HCT116 (cell line): Measurements from ENCODE around the gene CLDN1. TPM values are rescaled to one million over a fixed set of nuclear protein-coding genes. Genes with fewer than 3 reads are reported as not detected.

Source experiments
- ATAC-seq: fragments of 200-7000 bp; cut with Tn5 transposase; 2 replicates; pipeline ENCODE4 v1.9.1; 2020; ENCODE audit warnings: mild to moderate bottlenecking, moderate library complexity
- BruUV-seq: library from RNA; stranded (reverse); fragments of 400-500 nt; replicated peaks from 2 replicates; lab custom pipeline; 2021; lab: Mats Ljungman, UMichigan
- CTCF ChIA-PET: fragments of 300-600 bp; sonication (Branson Sonifier 250); formaldehyde crosslinking; loops from one replicate; lab custom pipeline; 2021; ENCODE audit warnings: antibody characterized with exemption; lab: Charles Lee
- POLR2A ChIA-PET: fragments of 300-600, 350-600 bp; sonication (Branson Sonifier 250); formaldehyde crosslinking; loops from one replicate; lab custom pipeline; 2021; ENCODE audit warnings: antibody characterized with exemption; lab: Charles Lee
- RAD21 ChIA-PET, 2 experiments: fragments of 300-600 bp; sonication (Branson Sonifier 250); formaldehyde crosslinking; loops; one replicate each; lab custom pipeline; 2023; ENCODE audit warnings: low total read pairs in 2 of 2; ENCODE audit not compliant: uncharacterized antibody in 2 of 2, unreplicated experiment in 2 of 2, low non-redundant PET in 1 of 2; lab: Charles Lee
- DNase-seq: peaks from one replicate; pipeline ENCODE4 v3.0.0-alpha.2; 2010; ENCODE audit warnings: low read depth, low spot score
- H2AFZ ChIP-seq: fragments of 200-600 bp; shearing (Covaris generic), sonication (generic); 2 replicates; pipeline ENCODE4 v1.6.1; 2017; ENCODE audit warnings: low read depth, mixed run types, mixed read lengths, antibody characterized with exemption, low read length; ENCODE audit not compliant: poor library complexity, severe bottlenecking
- H3K27ac ChIP-seq: 2 replicates; pipeline ENCODE4 v1.5.1; 2012; ENCODE audit warnings: low read depth, low read length
- H3K27me3 ChIP-seq: fragments of 200-600 bp; sonication (generic); 2 replicates; pipeline ENCODE4 v1.6.1; 2016; ENCODE audit warnings: mixed run types, low read length, mixed read lengths; ENCODE audit not compliant: insufficient read depth
- H3K36me3 ChIP-seq, 2 experiments: fragments of 200-500 bp in 1 of 2; fragments of 200-600 bp in 1 of 2; sonication (Bioruptor generic) in 1 of 2; sonication (generic) in 1 of 2; 2 replicates each; pipeline versions ENCODE4 v1.5.1 to v1.6.1; 2014 to 2016; ENCODE audit warnings: low read length in 2 of 2, inconsistent platforms in 1 of 2, mixed read lengths in 1 of 2, mixed run types in 1 of 2; ENCODE audit not compliant: insufficient read depth in 2 of 2, control insufficient read depth in 1 of 2
- H3K4me1 ChIP-seq, 2 experiments: fragments of 200-600 bp in 1 of 2; sonication (generic) in 1 of 2; 2 replicates each; pipeline versions ENCODE4 v1.5.1 to v1.6.1; 2012 to 2017; ENCODE audit warnings: low read length in 2 of 2, inconsistent platforms in 1 of 2, mild to moderate bottlenecking in 1 of 2, mixed read lengths in 1 of 2, mixed run types in 1 of 2, moderate library complexity in 1 of 2; ENCODE audit not compliant: insufficient read depth in 2 of 2, control insufficient read depth in 1 of 2
- H3K4me2 ChIP-seq: fragments of 200-600 bp; sonication (generic); 2 replicates; pipeline ENCODE4 v1.6.1; 2017; ENCODE audit warnings: mixed run types, low read length, mixed read lengths
- H3K4me3 ChIP-seq, 2 experiments: fragments of 200-600 bp in 1 of 2; sonication (generic) in 1 of 2; replicated peaks in 1 of 2; 2 replicates each; pipeline ENCODE4 v1.5.1; 2011 to 2016; ENCODE audit warnings: low read length in 2 of 2, control low read depth in 1 of 2, low read depth in 1 of 2, mild to moderate bottlenecking in 1 of 2, mixed read lengths in 1 of 2, mixed run types in 1 of 2
- H3K79me2 ChIP-seq: fragments of 200-600 bp; sonication (generic); 2 replicates; pipeline ENCODE4 v1.6.1; 2017; ENCODE audit warnings: mild to moderate bottlenecking, mixed run types, low read length, moderate library complexity, mixed read lengths; ENCODE audit not compliant: insufficient read depth
- H3K9ac ChIP-seq: fragments of 200-600 bp; sonication (generic); 2 replicates; pipeline ENCODE4 v1.6.1; 2016; ENCODE audit warnings: low read length, mixed read lengths
- H3K9me2 ChIP-seq: fragments of 200-600 bp; sonication (generic), shearing (Covaris generic); 2 replicates; pipeline ENCODE4 v1.6.1; 2017; ENCODE audit warnings: mixed run types, mild to moderate bottlenecking, moderate library complexity; ENCODE audit not compliant: insufficient read depth
- H3K9me3 ChIP-seq, 2 experiments: fragments of 200-500 bp in 1 of 2; fragments of 200-600 bp in 1 of 2; sonication (Bioruptor generic) in 1 of 2; sonication (generic) in 1 of 2; 2 replicates each; pipeline ENCODE4 v1.6.1; 2014 to 2017; ENCODE audit warnings: low read length in 2 of 2, mixed read lengths in 2 of 2, inconsistent platforms in 1 of 2, low read depth in 1 of 2, mild to moderate bottlenecking in 1 of 2, mixed run types in 1 of 2, moderate library complexity in 1 of 2; ENCODE audit not compliant: control insufficient read depth in 1 of 2, insufficient read depth in 1 of 2
- H4K20me1 ChIP-seq: fragments of 200-600 bp; sonication (generic), shearing (Covaris generic); 2 replicates; pipeline ENCODE4 v1.6.1; 2017; ENCODE audit warnings: mixed run types, mild to moderate bottlenecking, moderate library complexity; ENCODE audit not compliant: insufficient read depth
- ATF3 ChIP-seq: IDR thresholded peaks from 2 replicates; pipeline ENCODE4 v1.6.1; 2012
- CBX3 ChIP-seq: IDR thresholded peaks from 2 replicates; pipeline ENCODE4 v1.6.1; 2012; ENCODE audit warnings: low read depth
- ELF1 ChIP-seq: IDR thresholded peaks from 2 replicates; pipeline ENCODE4 v1.6.1; 2012; ENCODE audit warnings: low read depth, borderline replicate concordance
- EZH2 ChIP-seq: fragments of 200-600 bp; sonication (generic); IDR thresholded peaks from 2 replicates; pipeline ENCODE4 v1.6.1; 2017; ENCODE audit warnings: antibody characterized with exemption, mixed run types
- FOSL1 ChIP-seq: IDR thresholded peaks from 2 replicates; pipeline ENCODE4 v1.6.1; 2012; ENCODE audit warnings: low read depth
- POLR2A ChIP-seq: IDR thresholded peaks from 2 replicates; pipeline ENCODE4 v1.7.0; 2011; ENCODE audit warnings: borderline replicate concordance; ENCODE audit not compliant: insufficient read depth, insufficient read length; ENCODE audit errors: extremely low read depth
- RAD21 ChIP-seq: IDR thresholded peaks from 2 replicates; pipeline ENCODE4 v1.6.1; 2012; ENCODE audit warnings: low read depth, mild to moderate bottlenecking
- REST ChIP-seq: IDR thresholded peaks from 2 replicates; pipeline ENCODE4 v1.6.1; 2012; ENCODE audit warnings: low read depth
- SIN3A ChIP-seq: IDR thresholded peaks from 2 replicates; pipeline ENCODE4 v1.6.1; 2012; ENCODE audit warnings: low read depth
- SP1 ChIP-seq: IDR thresholded peaks from 2 replicates; pipeline ENCODE4 v1.6.1; 2012; ENCODE audit warnings: low read depth
- SRF ChIP-seq: IDR thresholded peaks from 2 replicates; pipeline ENCODE4 v1.6.1; 2012; ENCODE audit warnings: low read depth
- ZNF274 ChIP-seq: fragments of 200-500 bp; sonication (Bioruptor generic); IDR thresholded peaks from 2 replicates; pipeline ENCODE4 v1.6.1; 2014; ENCODE audit warnings: mild to moderate bottlenecking, low read depth, low read length, inconsistent platforms
- intact Hi-C: fragments of 100-400 bp; cut with micrococcal nuclease; formaldehyde crosslinking; loops from 2 replicates; pipeline ENCODE4 v1.10.0; 2022
- total RNA-seq: library from RNA; stranded (reverse); gene quantifications from one replicate; pipeline ENCODE4 v1.2.1, GENCODE V29; 2021; ENCODE audit not compliant: unreplicated experiment

The CLDN1 gene
- total RNA-seq, 1 experiment from 2014 or later, result 0.20 TPM

- no peak overlapping the region for H2AFZ ChIP-seq
- no TSS peak for BruUV-seq
- TF ChIP-seq ZNF274, result no peak
- TF ChIP-seq CBX3, result no peak
- no peak for TF ChIP-seq ELF1
- TF ChIP-seq REST, result no peak
- TF ChIP-seq SP1, result no peak
- no peak for TF ChIP-seq POLR2A
- TF ChIP-seq SIN3A, result no peak
- TF ChIP-seq ATF3, result no peak
- TF ChIP-seq EZH2, result no peak
- no peak for TF ChIP-seq SRF
- TF ChIP-seq RAD21, result no peak
- TF ChIP-seq FOSL1, result no peak
- TF ChIP-seq, all 23 proteins: peak for 0
- no peaks in the 10 kb centered on the region for H3K27me3 ChIP-seq
- H3K4me3 ChIP-seq, result no peak overlapping the region
- no peaks in the 10 kb centered on the region for H3K9me2 ChIP-seq
- no peaks in the 10 kb centered on the region for H3K36me3 ChIP-seq
- ChIA-PET CTCF (no interaction called here), RAD21 (no interaction called here), POLR2A (no interaction called here)
- ATAC-seq, result no peak
- H3K79me2 ChIP-seq, result no peaks in the 10 kb centered on the region
- H4K20me1 ChIP-seq, result no peaks in the 10 kb centered on the region
- DNase-seq, result no peak
- intact Hi-C loops, result no loop called here
- no peak overlapping the region for H3K4me2 ChIP-seq
- no peak overlapping the region for H3K27ac ChIP-seq
- H3K9me3 ChIP-seq, result no peaks in the 10 kb centered on the region
- no peak overlapping the region for H3K9ac ChIP-seq
- 0 out of 4 replicates have a peak, but pooled peaks cover 0 to under 1% of the 10 kb centered on the region in 2 experiments for H3K4me1 ChIP-seq
Measured at GRCh38 chr3:190260301-190260700, 61.9 kb downstream of the CLDN1 start.
